IMR-90 (cell line): ENCODE results near the gene INHA. TPM values are rescaled to one million over a fixed set of nuclear protein-coding genes. Genes with fewer than 3 reads are reported as not detected.
A peak's percentile ranks its signal among the peaks of the same experiment; 100 is the strongest.

Experiments used
- ATAC-seq: fragments of 200-7000 bp; cut with Tn5 transposase; 2 replicates; pipeline ENCODE4 v1.9.1; 2020; ENCODE audit warnings: low read depth, mild to moderate bottlenecking, moderate library complexity
- BruUV-seq: library from RNA; stranded (reverse); fragments of 400-500 nt; replicated peaks from 2 replicates; lab custom pipeline; 2021; lab: Mats Ljungman, UMichigan
- CTCF ChIA-PET: fragments of 300-600 bp; formaldehyde crosslinking; extraction: SDS; loops from one replicate; lab custom pipeline; 2021; ENCODE audit warnings: antibody characterized with exemption; lab: Yijun Ruan, JAX
- POLR2A ChIA-PET: fragments of 300-600 bp; sonication (Branson Sonifier 250); formaldehyde crosslinking; loops from one replicate; lab custom pipeline; 2022; ENCODE audit warnings: antibody characterized with exemption; ENCODE audit not compliant: unreplicated experiment; lab: Charles Lee
- DNase-seq: peaks from one replicate; pipeline ENCODE4 v3.0.0; 2013
- H2AFZ ChIP-seq: replicated peaks from 2 replicates; pipeline ENCODE3; 2013; ENCODE audit warnings: low read length, mild to moderate bottlenecking; ENCODE audit not compliant: poor library complexity
- H2AK5ac ChIP-seq: 2 replicates; pipeline ENCODE4 v1.6.1; 2013; ENCODE audit warnings: low read depth, low read length, inconsistent platforms
- H2AK9ac ChIP-seq: replicated peaks from 2 replicates; pipeline ENCODE3; 2013; ENCODE audit warnings: mild to moderate bottlenecking, low read depth, low read length, moderate library complexity; ENCODE audit not compliant: poor library complexity
- H2BK120ac ChIP-seq: 2 replicates; pipeline ENCODE4 v1.6.1; 2013; ENCODE audit warnings: low read depth, low read length, inconsistent platforms
- H2BK15ac ChIP-seq: 3 replicates; pipeline ENCODE4 v1.6.1; 2013; ENCODE audit warnings: low read depth, low read length, inconsistent platforms
- H2BK20ac ChIP-seq: 2 replicates; pipeline ENCODE4 v1.6.1; 2013; ENCODE audit warnings: low read depth, mild to moderate bottlenecking, inconsistent platforms, low read length, moderate library complexity
- H2BK5ac ChIP-seq: 2 replicates; pipeline ENCODE4 v1.6.1; 2013; ENCODE audit warnings: mild to moderate bottlenecking, low read depth, low read length, inconsistent platforms; ENCODE audit not compliant: poor library complexity, severe bottlenecking
- H3K14ac ChIP-seq: replicated peaks from 2 replicates; pipeline ENCODE4 v1.6.1; 2013; ENCODE audit warnings: low read depth, low read length, inconsistent platforms
- H3K18ac ChIP-seq: 2 replicates; pipeline ENCODE4 v1.6.1; 2013; ENCODE audit warnings: low read depth, low read length, control low read depth
- H3K23ac ChIP-seq: 2 replicates; pipeline ENCODE4 v1.6.1; 2013; ENCODE audit warnings: low read depth, low read length, inconsistent platforms
- H3K27ac ChIP-seq: 2 replicates; pipeline ENCODE4 v1.5.1; 2013; ENCODE audit warnings: mild to moderate bottlenecking, control low read depth, low read length; ENCODE audit not compliant: insufficient read depth
- H3K27me3 ChIP-seq: 2 replicates; pipeline ENCODE4 v1.6.1; 2013; ENCODE audit warnings: low read length; ENCODE audit not compliant: control insufficient read depth, insufficient read depth
- H3K36me3 ChIP-seq: 2 replicates; pipeline ENCODE4 v1.6.1; 2013; ENCODE audit warnings: low read length, mixed read lengths; ENCODE audit not compliant: control insufficient read depth, insufficient read depth
- H3K4ac ChIP-seq: 2 replicates; pipeline ENCODE4 v1.6.1; 2013; ENCODE audit warnings: low read depth, low read length, inconsistent platforms
- H3K4me1 ChIP-seq: 2 replicates; pipeline ENCODE4 v1.6.1; 2013; ENCODE audit warnings: low read length, mixed read lengths; ENCODE audit not compliant: control insufficient read depth, insufficient read depth
- H3K4me2 ChIP-seq: 2 replicates; pipeline ENCODE4 v1.6.1; 2013; ENCODE audit warnings: low read depth, mild to moderate bottlenecking, control low read depth, low read length, moderate library complexity
- H3K4me3 ChIP-seq: 2 replicates; pipeline ENCODE4 v1.5.1; 2013; ENCODE audit warnings: low read depth, mild to moderate bottlenecking, control low read depth, low read length, moderate library complexity; ENCODE audit not compliant: insufficient read depth
- H3K56ac ChIP-seq: 2 replicates; pipeline ENCODE4 v1.6.1; 2013; ENCODE audit warnings: low read length, inconsistent platforms; ENCODE audit not compliant: insufficient read depth; ENCODE audit errors: extremely low read depth
- H3K79me1 ChIP-seq, 2 experiments: 2 replicates each; pipeline ENCODE4 v1.6.1; 2013; ENCODE audit warnings: low read length in 2 of 2, inconsistent platforms in 1 of 2, low read depth in 1 of 2
- H3K9ac ChIP-seq: 2 replicates; pipeline ENCODE4 v1.6.1; 2013; ENCODE audit warnings: low read depth, low read length, control low read depth
- H3K9me1 ChIP-seq: 2 replicates; pipeline ENCODE4 v1.6.1; 2013; ENCODE audit warnings: low read length, inconsistent platforms; ENCODE audit not compliant: insufficient read depth
- H3K9me3 ChIP-seq: 2 replicates; pipeline ENCODE4 v1.6.1; 2013; ENCODE audit warnings: low read length; ENCODE audit not compliant: control insufficient read depth, insufficient read depth
- H4K20me1 ChIP-seq: 2 replicates; pipeline ENCODE4 v1.6.1; 2013; ENCODE audit warnings: low read length, inconsistent platforms; ENCODE audit not compliant: insufficient read depth
- H4K5ac ChIP-seq: 2 replicates; pipeline ENCODE4 v1.6.1; 2013; ENCODE audit warnings: mild to moderate bottlenecking, low read depth, low read length, control low read depth
- H4K8ac ChIP-seq, 2 experiments: 2 replicates each; pipeline ENCODE4 v1.6.1; 2013; ENCODE audit warnings: low read depth in 2 of 2, low read length in 2 of 2, control low read depth in 1 of 2, inconsistent platforms in 1 of 2
- H4K91ac ChIP-seq: 2 replicates; pipeline ENCODE4 v1.6.1; 2013; ENCODE audit warnings: low read depth, low read length, inconsistent platforms; ENCODE audit not compliant: insufficient read depth
- CHD1 ChIP-seq: IDR thresholded peaks from 2 replicates; pipeline ENCODE4 v1.6.1; 2012; ENCODE audit warnings: low read depth, low read length, improper control_type of control experiment
- MAFK ChIP-seq: IDR thresholded peaks from 2 replicates; pipeline ENCODE4 v1.6.1; 2012; ENCODE audit warnings: low read depth, low read length, improper control_type of control experiment
- WGBS, 2 experiments: methylation state at CpG; one replicate each; pipeline versions ENCODE4 v1.1.5 to v1.1.7; 2013; ENCODE audit warnings: missing lambda C conversion rate in 2 of 2; ENCODE audit not compliant: insufficient read length in 1 of 2; ENCODE audit errors: extremely low coverage in 2 of 2; 5-methylcytosine and 5-hydroxymethylcytosine counted together
- dilution Hi-C: fragments of 300-500 bp; cut with HindIII; formaldehyde crosslinking; loops from one replicate; pipeline ENCODE4 v1.14.3; 2018; ENCODE audit warnings: low sequenced_read_pairs; ENCODE audit not compliant: unreplicated experiment
- in situ Hi-C: fragments of 300-500 bp; cut with MboI; formaldehyde crosslinking; loops from 3 replicates; pipeline ENCODE4 v1.14.3; 2019; ENCODE audit warnings: low sequenced_read_pairs, inconsistent platforms, mixed read lengths
- intact Hi-C: fragments of 100-400 bp; cut with micrococcal nuclease; formaldehyde crosslinking; loops from 2 replicates; pipeline ENCODE4 v1.10.0; 2022
- polyA plus RNA-seq, 3 experiments: library from polyadenylated mRNA; depleted of rRNA; stranded (reverse); fragments of >200 nt; gene quantifications; 2 replicates each; pipeline ENCODE4 v1.2.3, GENCODE V29; 2012; ENCODE audit warnings: low replicate concordance in 1 of 3
- total RNA-seq: library from RNA; depleted of rRNA; stranded (reverse); fragments of >200 nt; gene quantifications from 2 replicates; pipeline ENCODE4 v1.2.3, GENCODE V29; 2012

The INHA gene
- total and polyA plus RNA-seq, 2 of the 4 experiments (the other 2 are of a cell fraction), result 0.96 TPM; not detected in 1

GRCh38 chr2:219569635-219570034, 2.5 kb upstream of the INHA start:
- in situ Hi-C loops, result no loop called here
- Histone ChIP-seq H3K27ac (no peak overlapping the region), H2BK20ac (no peak overlapping the region), H3K79me1 (peaks cover 11 to 18% of the 10 kb centered on the region in 2 experiments), H2AK9ac (peak overlapping the region; percentile 94), H3K56ac (no peak overlapping the region), H2AFZ (no peak overlapping the region), H3K23ac (no peak overlapping the region), H2AK5ac (no peak overlapping the region), H3K4me2 (peak overlapping the region; percentile 68), H3K4ac (no peak overlapping the region), H4K8ac (peak overlapping the region in 1 of 2 experiments; percentile 67; a peak in 1 of 4 replicates), H3K36me3 (peaks cover 19% of the 10 kb centered on the region; the same call in 1 of the 2 replicates), H3K9ac (no peak overlapping the region), H3K4me1 (peaks cover 10% of the 10 kb centered on the region), H3K14ac (no peak overlapping the region), H3K9me1 (peaks cover 8% of the 10 kb centered on the region; the same call in 1 of the 2 replicates), H3K9me3 (no peaks in the 10 kb centered on the region), H4K20me1 (peaks cover 8% of the 10 kb centered on the region; the same call in 1 of the 2 replicates), H3K4me3 (no peak overlapping the region; the same call in 1 of the 2 replicates), H2BK5ac (no peak overlapping the region), H4K91ac (no peak overlapping the region), H3K18ac (no peak overlapping the region), H3K27me3 (no peaks in the 10 kb centered on the region; the same call in 1 of the 2 replicates), H2BK15ac (no peak overlapping the region), H2BK120ac (no peak overlapping the region), H4K5ac (no peak overlapping the region)
- POLR2A ChIA-PET, result no interaction called here
- dilution Hi-C loops, result no loop called here
- DNase-seq (no peak), ATAC-seq (no peak)
- intact Hi-C loops, result no loop called here
- no TSS peak for BruUV-seq
- CTCF ChIA-PET, result no interaction called here
- TF ChIP-seq MAFK (peak; percentile 44), CHD1 (no peak)
- no CpG with 5 or more reads among the region's 6 CpGs for WGBS, 2 experiments
